ENCODE measurements around the gene STX2.

Gene STX2

DNA sequence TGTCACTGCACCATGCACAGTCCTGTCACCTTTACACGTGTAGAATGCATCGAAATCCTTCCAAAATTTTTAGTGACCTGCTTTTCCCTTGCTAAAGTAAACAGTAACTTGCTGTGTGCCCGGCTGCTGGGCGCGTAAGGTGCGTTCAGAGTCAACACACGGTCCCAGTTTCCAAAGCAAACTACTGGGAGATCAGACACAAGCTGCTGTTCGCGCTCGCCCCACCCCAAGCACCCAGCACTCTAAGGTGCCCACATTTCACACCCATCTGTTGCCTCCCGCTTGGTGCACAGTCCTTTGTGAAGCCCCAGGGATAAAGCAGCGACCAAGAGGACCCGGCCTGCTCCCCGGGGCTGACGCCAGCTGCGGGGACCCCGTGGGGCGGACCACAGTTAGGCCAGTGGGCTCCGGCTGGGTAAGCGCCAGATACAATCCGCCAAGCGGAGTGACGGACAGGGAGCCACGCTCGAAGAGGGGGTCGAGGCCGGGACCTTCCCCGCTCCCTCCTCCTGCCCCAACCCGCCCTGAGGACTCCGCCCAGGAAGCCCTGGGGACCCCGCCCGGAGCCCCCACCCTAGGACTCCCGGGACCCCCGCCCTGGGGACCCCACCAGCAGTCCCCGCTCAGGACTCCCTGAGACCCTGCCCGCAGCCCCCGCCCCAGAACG is 633 bp downstream of the STX2 start:
- Histone ChIP-seq H2AFZ (ENCODE audit: low read length) (peak overlapping the region; percentile 69; the same call in 1 of the 2 replicates), H3K4me1 (ENCODE audit: low read length) (0 out of 2 replicates have a peak, but pooled peaks cover 4% of the 10 kb centered on the region), H3K36me3 (replicated peaks; ENCODE audit: insufficient read depth, low read length) (no peaks in the 10 kb centered on the region), H3K4me2 (ENCODE audit: low read depth, low read length) (peak overlapping the region; percentile 66), H3K9me3 (replicated peaks; ENCODE audit: insufficient read depth, low read length) (no peaks in the 10 kb centered on the region), H3K4me3 (ENCODE audit: low read length) (peak overlapping the region; percentile 65), H3K27me3 (replicated peaks; ENCODE audit: insufficient read depth, low read length) (no peaks in the 10 kb centered on the region), H3K9ac (ENCODE audit: low read length) (peak overlapping the region; percentile 51; the same call in 1 of the 2 replicates), H3K9me2 (replicated peaks; ENCODE audit: insufficient read depth, low read length) (no peaks in the 10 kb centered on the region), H3F3A (ENCODE audit: insufficient read depth, low read length) (no peaks in the 10 kb centered on the region), H3K79me2 (ENCODE audit: low read length) (no peaks in the 10 kb centered on the region), H4K20me1 (ENCODE audit: insufficient read depth, low read length) (no peaks in the 10 kb centered on the region), H3K27ac (ENCODE audit: low read length) (no peak overlapping the region)
- no peak for DNase-seq
- no peak for TF ChIP-seq EZH2 (optimal IDR thresholded peaks at IDR 0.05; ENCODE audit: low read depth, low read length)
- no peak for TF ChIP-seq EZH2phosphoT487 (IDR thresholded peaks at IDR 0.05; ENCODE audit: low read length)
- TF ChIP-seq, protein P1, sequence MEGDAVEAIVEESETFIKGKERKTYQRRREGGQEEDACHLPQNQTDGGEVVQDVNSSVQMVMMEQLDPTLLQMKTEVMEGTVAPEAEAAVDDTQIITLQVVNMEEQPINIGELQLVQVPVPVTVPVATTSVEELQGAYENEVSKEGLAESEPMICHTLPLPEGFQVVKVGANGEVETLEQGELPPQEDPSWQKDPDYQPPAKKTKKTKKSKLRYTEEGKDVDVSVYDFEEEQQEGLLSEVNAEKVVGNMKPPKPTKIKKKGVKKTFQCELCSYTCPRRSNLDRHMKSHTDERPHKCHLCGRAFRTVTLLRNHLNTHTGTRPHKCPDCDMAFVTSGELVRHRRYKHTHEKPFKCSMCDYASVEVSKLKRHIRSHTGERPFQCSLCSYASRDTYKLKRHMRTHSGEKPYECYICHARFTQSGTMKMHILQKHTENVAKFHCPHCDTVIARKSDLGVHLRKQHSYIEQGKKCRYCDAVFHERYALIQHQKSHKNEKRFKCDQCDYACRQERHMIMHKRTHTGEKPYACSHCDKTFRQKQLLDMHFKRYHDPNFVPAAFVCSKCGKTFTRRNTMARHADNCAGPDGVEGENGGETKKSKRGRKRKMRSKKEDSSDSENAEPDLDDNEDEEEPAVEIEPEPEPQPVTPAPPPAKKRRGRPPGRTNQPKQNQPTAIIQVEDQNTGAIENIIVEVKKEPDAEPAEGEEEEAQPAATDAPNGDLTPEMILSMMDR (IDR thresholded peaks at IDR 0.05; ENCODE audit: low read length), result no peak

DNA sequence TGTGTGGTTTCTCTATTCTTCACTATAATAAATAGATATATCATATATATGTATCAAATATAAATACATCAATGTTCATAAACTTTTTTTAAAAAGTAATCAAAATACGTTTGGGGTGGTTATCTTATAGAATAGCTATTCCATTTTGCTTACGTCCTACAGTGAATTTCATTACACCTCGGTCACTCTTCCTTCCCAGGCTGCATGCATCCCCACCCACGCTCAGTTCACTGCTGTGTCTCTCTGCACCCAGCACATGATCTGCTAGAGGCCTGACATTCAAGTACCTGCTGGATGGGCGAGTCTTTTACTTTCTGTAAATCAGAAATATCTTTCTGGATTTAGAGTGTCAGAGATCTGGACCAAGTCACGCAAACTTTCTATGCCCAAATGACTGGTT is 3.6 kb downstream of the STX2 start:
- Histone ChIP-seq H3K27me3 (replicated peaks; ENCODE audit: insufficient read depth, low read length) (no peaks in the 10 kb centered on the region), H3K36me3 (replicated peaks; ENCODE audit: insufficient read depth, low read length) (no peaks in the 10 kb centered on the region), H3K4me2 (ENCODE audit: low read depth, low read length) (no peak overlapping the region), H3K9me3 (replicated peaks; ENCODE audit: insufficient read depth, low read length) (no peaks in the 10 kb centered on the region), H3K27ac (ENCODE audit: low read length) (no peak overlapping the region), H3K79me2 (ENCODE audit: low read length) (no peaks in the 10 kb centered on the region), H4K20me1 (ENCODE audit: insufficient read depth, low read length) (no peaks in the 10 kb centered on the region), H3K4me3 (ENCODE audit: low read length) (no peak overlapping the region), H3K9ac (ENCODE audit: low read length) (no peak overlapping the region), H2AFZ (ENCODE audit: low read length) (no peak overlapping the region), H3K9me2 (replicated peaks; ENCODE audit: insufficient read depth, low read length) (no peaks in the 10 kb centered on the region), H3K4me1 (ENCODE audit: low read length) (0 out of 2 replicates have a peak, but pooled peaks cover 4% of the 10 kb centered on the region), H3F3A (ENCODE audit: insufficient read depth, low read length) (no peaks in the 10 kb centered on the region)
- TF ChIP-seq, protein P1 (IDR thresholded peaks at IDR 0.05; ENCODE audit: low read length), result no peak
- no peak for TF ChIP-seq EZH2phosphoT487 (IDR thresholded peaks at IDR 0.05; ENCODE audit: low read length)
- TF ChIP-seq EZH2 (optimal IDR thresholded peaks at IDR 0.05; ENCODE audit: low read depth, low read length), result no peak
- no peak for DNase-seq

DNA sequence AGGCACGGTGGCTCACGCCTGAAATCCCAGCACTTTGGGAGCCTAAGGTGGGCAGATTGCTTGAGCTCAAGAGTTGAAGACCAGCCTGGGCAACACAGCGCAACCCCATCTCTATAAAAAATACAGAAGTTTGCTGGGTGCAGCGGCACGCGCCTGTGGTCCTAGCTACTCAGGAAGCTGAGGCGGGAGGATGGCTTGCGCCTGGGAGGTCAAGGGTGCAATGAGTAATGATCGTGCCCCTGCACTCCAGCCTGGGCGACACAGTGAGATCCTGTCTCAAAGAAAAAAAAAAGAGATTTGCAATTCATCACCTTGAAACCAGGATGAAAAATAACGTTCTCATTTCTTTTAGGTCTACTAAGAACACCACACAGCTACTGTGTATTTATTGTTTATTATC is 4.0 kb downstream of the STX2 start:
- H3K79me2 ChIP-seq (ENCODE audit: low read length), result no peaks in the 10 kb centered on the region
- no peak for DNase-seq
- no peak overlapping the region for H3K4me2 ChIP-seq (ENCODE audit: low read depth, low read length)
- H3K9me3 ChIP-seq (replicated peaks; ENCODE audit: insufficient read depth, low read length), result no peaks in the 10 kb centered on the region
- 0 out of 2 replicates have a peak, but pooled peaks cover 4% of the 10 kb centered on the region for H3K4me1 ChIP-seq (ENCODE audit: low read length)
- no peaks in the 10 kb centered on the region for H3K27me3 ChIP-seq (replicated peaks; ENCODE audit: insufficient read depth, low read length)
- no peak overlapping the region for H3K27ac ChIP-seq (ENCODE audit: low read length)
- H3K36me3 ChIP-seq (replicated peaks; ENCODE audit: insufficient read depth, low read length), result no peaks in the 10 kb centered on the region
- no peak overlapping the region for H3K9ac ChIP-seq (ENCODE audit: low read length)
- no peaks in the 10 kb centered on the region for H3F3A ChIP-seq (ENCODE audit: insufficient read depth, low read length)
- H4K20me1 ChIP-seq (ENCODE audit: insufficient read depth, low read length), result no peaks in the 10 kb centered on the region
- H3K9me2 ChIP-seq (replicated peaks; ENCODE audit: insufficient read depth, low read length), result no peaks in the 10 kb centered on the region
- H3K4me3 ChIP-seq (ENCODE audit: low read length), result no peak overlapping the region
- no peak overlapping the region for H2AFZ ChIP-seq (ENCODE audit: low read length)
- no peak for TF ChIP-seq EZH2 (optimal IDR thresholded peaks at IDR 0.05; ENCODE audit: low read depth, low read length)
- TF ChIP-seq, protein P1 (IDR thresholded peaks at IDR 0.05; ENCODE audit: low read length), result no peak
- TF ChIP-seq EZH2phosphoT487 (IDR thresholded peaks at IDR 0.05; ENCODE audit: low read length), result no peak
